PC-9 (cell line): ENCODE results near the gene NCOR2. TPM values are rescaled to one million over a fixed set of nuclear protein-coding genes. Genes with fewer than 3 reads are reported as not detected.

Experiments
- BruUV-seq: library from RNA; stranded (reverse); fragments of 400-500 nt; replicated peaks from 2 replicates; lab custom pipeline; 2021; lab: Mats Ljungman, UMichigan
- CTCF ChIA-PET: fragments of 300-600 bp; sonication (Branson Sonifier 250); formaldehyde crosslinking; loops from one replicate; lab custom pipeline; 2022; ENCODE audit warnings: antibody characterized with exemption; lab: Charles Lee
- POLR2A ChIA-PET: fragments of 300-600 bp; sonication (Branson Sonifier 250); formaldehyde crosslinking; loops from one replicate; lab custom pipeline; 2022; ENCODE audit warnings: antibody characterized with exemption; ENCODE audit not compliant: unreplicated experiment; lab: Charles Lee
- DNase-seq, 2 experiments: peaks; one replicate each; pipeline versions ENCODE4 v3.0.0 to v3.0.0-alpha.2; 2015 to 2022; ENCODE audit warnings: mixed read lengths in 1 of 2
- H2AFZ ChIP-seq: fragments of 200-600 bp; sonication (generic); 2 replicates; pipeline ENCODE4 v1.8.1; 2017; ENCODE audit warnings: antibody characterized with exemption
- H3F3A ChIP-seq: fragments of 200-600 bp; sonication (generic); 2 replicates; pipeline ENCODE4 v1.8.1; 2017; ENCODE audit warnings: antibody characterized with exemption, mild to moderate bottlenecking, low read depth; ENCODE audit not compliant: insufficient read depth
- H3K27ac ChIP-seq: fragments of 200-600 bp; sonication (generic); 2 replicates; pipeline ENCODE4 v1.6.1; 2016; ENCODE audit warnings: mixed run types
- H3K27me3 ChIP-seq: fragments of 200-600 bp; sonication (generic); 2 replicates; pipeline ENCODE4 v1.6.1; 2016; ENCODE audit warnings: low read depth, mixed run types; ENCODE audit not compliant: insufficient read depth
- H3K36me3 ChIP-seq: fragments of 200-600 bp; sonication (generic); 2 replicates; pipeline ENCODE4 v1.6.1; 2016; ENCODE audit warnings: low read depth, mixed run types
- H3K4me1 ChIP-seq: fragments of 200-600 bp; sonication (generic); replicated peaks from 2 replicates; pipeline ENCODE4 v1.6.1; 2016; ENCODE audit warnings: mixed run types; ENCODE audit not compliant: insufficient read depth
- H3K4me2 ChIP-seq: fragments of 200-600 bp; sonication (generic); 2 replicates; pipeline ENCODE4 v1.6.1; 2017; ENCODE audit warnings: mixed run types
- H3K4me3 ChIP-seq: fragments of 200-600 bp; sonication (generic); 2 replicates; pipeline ENCODE4 v1.6.1; 2016; ENCODE audit warnings: mixed run types
- H3K79me2 ChIP-seq: fragments of 200-600 bp; sonication (generic); 2 replicates; pipeline ENCODE4 v1.6.1; 2017; ENCODE audit warnings: low read depth, mixed run types
- H3K9me2 ChIP-seq: fragments of 200-600 bp; sonication (generic); 2 replicates; pipeline ENCODE4 v1.8.1; 2017; ENCODE audit warnings: mild to moderate bottlenecking; ENCODE audit not compliant: insufficient read depth
- H3K9me3 ChIP-seq: fragments of 200-600 bp; sonication (generic); 2 replicates; pipeline ENCODE4 v1.8.1; 2016; ENCODE audit warnings: low read depth; ENCODE audit not compliant: insufficient read depth
- H4K20me1 ChIP-seq: fragments of 200-600 bp; sonication (generic); 2 replicates; pipeline ENCODE4 v1.8.1; 2017; ENCODE audit not compliant: insufficient read depth
- EZH2 ChIP-seq: fragments of 200-600 bp; sonication (generic); IDR thresholded peaks from 2 replicates; pipeline ENCODE4 v1.8.0; 2017; ENCODE audit warnings: antibody characterized with exemption, low read depth
- intact Hi-C: fragments of 100-400 bp; cut with micrococcal nuclease; formaldehyde crosslinking; loops from one replicate; pipeline ENCODE4 v1.10.0; 2022; ENCODE audit not compliant: unreplicated experiment
- total RNA-seq: library from RNA; stranded (reverse); gene quantifications from 2 replicates; pipeline ENCODE4 v1.2.3, GENCODE V29; 2021
- TF ChIP-seq, protein P1 (sequence below): fragments of 200-600 bp; sonication (generic); conservative IDR thresholded peaks from 2 replicates; pipeline ENCODE4 v1.6.1; 2017; ENCODE audit warnings: mixed run types, antibody characterized with exemption, mild to moderate bottlenecking, moderate library complexity

NCOR2 gene
- total RNA-seq, 1 experiment from 2014 or later, result 319 TPM

DNA sequence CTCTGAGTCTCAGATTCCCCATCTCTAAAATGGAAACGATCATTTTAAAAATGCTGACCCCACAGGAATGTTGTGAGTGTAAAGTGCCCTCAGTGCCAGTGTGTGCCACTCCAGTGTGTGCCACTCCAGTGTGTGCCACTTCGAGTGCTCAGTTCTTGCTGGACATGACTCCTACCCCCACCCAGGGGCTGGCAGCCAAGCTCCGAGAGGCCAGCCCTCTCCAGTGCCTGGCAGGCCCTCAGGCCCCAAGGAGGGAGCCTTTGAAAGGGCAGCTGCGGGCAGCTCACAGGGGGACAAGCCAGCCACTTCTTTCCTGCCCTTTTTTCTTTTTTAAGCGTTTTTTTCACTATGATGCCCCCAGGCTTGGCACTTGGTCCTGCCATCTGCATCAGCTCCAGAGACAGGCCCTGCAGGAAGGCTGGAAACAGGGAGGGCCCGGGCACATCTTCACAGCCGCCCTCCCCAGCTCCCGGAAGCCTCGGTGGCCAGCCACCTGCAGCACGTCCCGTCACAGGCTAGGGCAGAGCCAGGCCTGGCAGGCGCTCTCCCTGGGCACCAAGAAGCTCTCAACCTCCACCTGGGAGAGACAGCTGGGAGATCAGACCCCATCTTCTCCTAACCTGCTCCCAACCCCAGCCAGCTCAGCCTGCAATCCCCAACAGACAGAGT, 29.8 kb downstream of the NCOR2 start:
- Histone ChIP-seq H3K79me2 (peaks cover 82% of the 10 kb centered on the region), H2AFZ (no peak overlapping the region), H3K4me3 (no peak overlapping the region), H3K9me2 (no peaks in the 10 kb centered on the region), H3K4me2 (no peak overlapping the region), H3K27me3 (no peaks in the 10 kb centered on the region), H4K20me1 (peaks cover 63% of the 10 kb centered on the region), H3K9me3 (no peaks in the 10 kb centered on the region), H3K36me3 (no peaks in the 10 kb centered on the region; the same call in 1 of the 2 replicates), H3K27ac (no peak overlapping the region), H3F3A (peaks cover 37% of the 10 kb centered on the region), H3K4me1 (peaks cover 33% of the 10 kb centered on the region)
- DNase-seq, result no peak
- TF ChIP-seq, protein P1, sequence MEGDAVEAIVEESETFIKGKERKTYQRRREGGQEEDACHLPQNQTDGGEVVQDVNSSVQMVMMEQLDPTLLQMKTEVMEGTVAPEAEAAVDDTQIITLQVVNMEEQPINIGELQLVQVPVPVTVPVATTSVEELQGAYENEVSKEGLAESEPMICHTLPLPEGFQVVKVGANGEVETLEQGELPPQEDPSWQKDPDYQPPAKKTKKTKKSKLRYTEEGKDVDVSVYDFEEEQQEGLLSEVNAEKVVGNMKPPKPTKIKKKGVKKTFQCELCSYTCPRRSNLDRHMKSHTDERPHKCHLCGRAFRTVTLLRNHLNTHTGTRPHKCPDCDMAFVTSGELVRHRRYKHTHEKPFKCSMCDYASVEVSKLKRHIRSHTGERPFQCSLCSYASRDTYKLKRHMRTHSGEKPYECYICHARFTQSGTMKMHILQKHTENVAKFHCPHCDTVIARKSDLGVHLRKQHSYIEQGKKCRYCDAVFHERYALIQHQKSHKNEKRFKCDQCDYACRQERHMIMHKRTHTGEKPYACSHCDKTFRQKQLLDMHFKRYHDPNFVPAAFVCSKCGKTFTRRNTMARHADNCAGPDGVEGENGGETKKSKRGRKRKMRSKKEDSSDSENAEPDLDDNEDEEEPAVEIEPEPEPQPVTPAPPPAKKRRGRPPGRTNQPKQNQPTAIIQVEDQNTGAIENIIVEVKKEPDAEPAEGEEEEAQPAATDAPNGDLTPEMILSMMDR, result no peak
- no peak for TF ChIP-seq EZH2
- ChIA-PET POLR2A (no interaction called here), CTCF (no interaction called here)
- BruUV-seq, result no TSS peak
- intact Hi-C loops, result no loop called here

DNA sequence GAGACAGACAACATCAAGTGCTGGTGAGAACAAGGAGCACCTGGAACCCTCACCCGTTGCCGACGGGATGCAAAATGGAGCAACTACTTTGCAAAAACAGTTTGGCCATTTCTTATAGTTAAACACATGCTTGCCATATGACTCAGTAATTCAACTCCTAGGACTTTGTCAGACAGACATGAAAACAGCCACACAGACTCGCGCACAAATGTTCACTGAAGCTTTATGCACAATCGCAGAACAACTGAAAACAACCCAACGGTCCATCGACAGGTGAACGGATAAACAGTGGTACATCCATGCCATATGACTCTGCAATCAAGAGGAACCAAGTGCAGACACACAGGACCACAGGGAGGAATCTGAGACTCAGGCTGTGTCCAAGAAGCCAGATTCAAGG, 30.8 kb downstream of the NCOR2 start:
- Histone ChIP-seq H3K36me3 (no peaks in the 10 kb centered on the region; the same call in 1 of the 2 replicates), H3K4me1 (peaks cover 24% of the 10 kb centered on the region), H3K9me2 (no peaks in the 10 kb centered on the region), H3K4me2 (no peak overlapping the region), H3K4me3 (no peak overlapping the region), H3F3A (peaks cover 37% of the 10 kb centered on the region), H4K20me1 (peaks cover 54% of the 10 kb centered on the region), H3K27me3 (no peaks in the 10 kb centered on the region), H3K9me3 (no peaks in the 10 kb centered on the region), H3K27ac (no peak overlapping the region), H3K79me2 (peaks cover 79% of the 10 kb centered on the region), H2AFZ (no peak overlapping the region)
- no peak for TF ChIP-seq EZH2
- TF ChIP-seq, protein P1, result no peak
- intact Hi-C loops, result no loop called here
- no TSS peak for BruUV-seq
- no peak for DNase-seq
- ChIA-PET POLR2A (no interaction called here), CTCF (no interaction called here)

DNA sequence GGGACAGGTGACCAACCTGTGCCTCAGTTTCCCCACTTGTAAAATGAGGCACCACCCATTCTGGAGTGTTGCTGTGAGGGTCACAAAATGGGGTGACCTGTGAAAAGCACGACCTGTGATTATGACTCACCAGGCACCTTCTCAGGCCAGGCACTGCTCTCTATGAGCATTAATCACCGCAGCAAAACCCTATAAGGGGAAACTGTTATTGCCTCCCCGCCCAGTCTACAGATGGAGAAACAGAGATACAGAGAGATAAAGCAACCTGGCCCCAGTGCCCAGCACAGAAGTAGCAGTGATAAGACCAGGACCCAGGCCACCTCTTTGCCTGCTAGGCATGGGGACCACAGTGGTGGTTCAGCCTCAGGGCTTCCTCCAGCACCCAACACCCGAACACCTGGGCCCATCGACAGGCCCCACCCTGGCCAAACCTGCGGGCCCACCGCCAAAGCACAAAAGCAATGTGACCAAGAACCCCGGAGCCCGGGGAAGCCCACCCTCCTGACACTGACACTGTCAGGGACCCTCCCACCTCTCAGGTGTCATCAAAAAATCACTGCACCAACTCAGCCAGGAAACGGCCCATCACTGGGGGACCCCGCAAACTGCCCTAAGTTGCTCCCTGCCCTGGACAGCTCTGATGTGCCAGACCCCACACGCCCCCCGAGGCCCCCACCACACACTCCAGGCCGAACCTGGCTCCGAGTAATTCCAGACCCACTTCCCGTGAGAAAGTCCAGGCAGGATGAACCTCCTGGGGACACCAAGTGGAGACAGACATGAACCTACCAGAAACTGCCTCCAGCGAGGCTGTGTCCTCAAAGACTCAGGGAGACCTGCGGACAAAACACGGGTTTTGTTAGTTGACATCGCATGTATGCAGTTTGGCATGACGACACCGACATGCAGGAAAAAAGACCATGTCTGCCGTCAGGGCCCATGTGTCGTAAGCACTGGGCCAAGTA, 32.4 kb downstream of the NCOR2 start:
- no TSS peak for BruUV-seq
- no peak overlapping the region for H3K27ac ChIP-seq
- CTCF ChIA-PET, result no interaction called here
- peaks cover 53% of the 10 kb centered on the region for H4K20me1 ChIP-seq
- peak in 1 of 2 experiments; percentile 48 for DNase-seq
- peaks cover 37% of the 10 kb centered on the region for H3F3A ChIP-seq
- no peak overlapping the region for H3K4me3 ChIP-seq
- H3K9me3 ChIP-seq, result no peaks in the 10 kb centered on the region
- peaks cover 87% of the 10 kb centered on the region for H3K79me2 ChIP-seq
- H2AFZ ChIP-seq, result no peak overlapping the region
- TF ChIP-seq EZH2, result no peak
- TF ChIP-seq, protein P1, result no peak
- intact Hi-C loops, result no loop called here
- H3K36me3 ChIP-seq, result no peaks in the 10 kb centered on the region; the same call in 1 of the 2 replicates
- peak overlapping the region; percentile 15; the same call in 1 of the 2 replicates for H3K4me2 ChIP-seq
- peaks cover 23% of the 10 kb centered on the region for H3K4me1 ChIP-seq
- H3K9me2 ChIP-seq, result no peaks in the 10 kb centered on the region
- no peaks in the 10 kb centered on the region for H3K27me3 ChIP-seq
- POLR2A ChIA-PET, result no interaction called here
